SIG-M5 (cell line): ENCODE data around the gene SLC4A1AP.
A peak's percentile ranks its signal among the peaks of the same experiment; 100 is the strongest.
"Not testable (repeated sequence)": the region's sequence is repeated elsewhere in the genome, so short reads cannot be mapped to it uniquely, and the experiment has no call there.

Experiments used
- DNase-seq: peaks from one replicate; lab custom pipeline; 2025; lab: John Stamatoyannopoulos, UW

SLC4A1AP gene

GRCh38 chr2:27663285-27664153 lies at the start of gene SLC4A1AP, which contains the start of gene SUPT7L:
Gene SLC4A1AP (plus strand): TSS chr2:27663889. CDS start chr2:27663915, 26 bp downstream.
Gene SUPT7L (minus strand): TSS chr2:27663614. CDS start chr2:27662192, 1,422 bp downstream.
- peak; percentile 41 for DNase-seq

GRCh38 chr2:27613985-27614384 lies 49.7 kb upstream of the SLC4A1AP start:
- no peak for DNase-seq

GRCh38 chr2:27615316-27615715 lies 48.4 kb upstream of the SLC4A1AP start:
- no peak for DNase-seq

GRCh38 chr2:27621524-27621923 lies 42.2 kb upstream of the SLC4A1AP start:
- DNase-seq = no peak

GRCh38 chr2:27622921-27623384 lies 40.7 kb upstream of the SLC4A1AP start:
- DNase-seq = no peak

- DNase-seq = no peak
Observed at GRCh38 chr2:27624943-27625342, 38.7 kb upstream of the SLC4A1AP start.

GRCh38 chr2:27626323-27626722 lies 37.4 kb upstream of the SLC4A1AP start:
- not testable (repeated sequence) for DNase-seq

GRCh38 chr2:27626921-27627320 lies 36.8 kb upstream of the SLC4A1AP start:
- peak; percentile 38 for DNase-seq

GRCh38 chr2:27627963-27628766 lies 35.5 kb upstream of the SLC4A1AP start:
- peak; percentile 41 for DNase-seq

GRCh38 chr2:27628767-27629709 lies 34.7 kb upstream of the SLC4A1AP start, which contains the start of the genes CCDC121 and GPN1:
Gene CCDC121 (minus strand): TSS chr2:27629012. CDS start chr2:27627799, 1,213 bp downstream.
Gene GPN1 (plus strand): TSS chr2:27629050. CDS start chr2:27629059, 9 bp downstream.
- DNase-seq = peak; percentile 92

- DNase-seq = not testable (repeated sequence)
Observed at GRCh38 chr2:27630257-27630656, 33.4 kb upstream of the SLC4A1AP start.

- DNase-seq = no peak
Observed at GRCh38 chr2:27634291-27634690, 29.4 kb upstream of the SLC4A1AP start.

- DNase-seq = no peak
Observed at GRCh38 chr2:27636766-27637165, 26.9 kb upstream of the SLC4A1AP start.

GRCh38 chr2:27638037-27638637 lies 25.6 kb upstream of the SLC4A1AP start:
- DNase-seq = no peak

GRCh38 chr2:27638709-27639108 lies 25.0 kb upstream of the SLC4A1AP start:
- DNase-seq = no peak

- no peak for DNase-seq
Observed at GRCh38 chr2:27640722-27641245, 22.9 kb upstream of the SLC4A1AP start.

- DNase-seq = no peak
Observed at GRCh38 chr2:27645197-27645596, 18.5 kb upstream of the SLC4A1AP start.

- no peak for DNase-seq
Observed at GRCh38 chr2:27647289-27647688, 16.4 kb upstream of the SLC4A1AP start.

GRCh38 chr2:27647737-27648136 lies 16.0 kb upstream of the SLC4A1AP start:
- DNase-seq = no peak

GRCh38 chr2:27651056-27651455 lies 12.6 kb upstream of the SLC4A1AP start:
- no peak for DNase-seq

GRCh38 chr2:27652341-27652740 lies 11.3 kb upstream of the SLC4A1AP start:
- no peak for DNase-seq
